SIG-M5 treated with dmso at 0.1 percent for 504 hours (cell line): ENCODE results near the gene METTL23.
"Not testable (repeated sequence)": the region's sequence is repeated elsewhere in the genome, so short reads cannot be mapped to it uniquely, and the experiment has no call there.

Experiments used
- DNase-seq: peaks from one replicate; lab custom pipeline; 2025; ENCODE audit not compliant: unreplicated experiment; lab: John Stamatoyannopoulos, UW

METTL23 gene

GRCh38 chr17:76713765-76714164, 12.9 kb upstream of the METTL23 start:
- no peak for DNase-seq

GRCh38 chr17:76714336-76714735, 12.3 kb upstream of the METTL23 start:
- no peak for DNase-seq

- DNase-seq = peak; percentile 9
Observed at GRCh38 chr17:76714822-76715495, 11.7 kb upstream of the METTL23 start.

GRCh38 chr17:76715496-76715830, 11.2 kb upstream of the METTL23 start:
- no peak for DNase-seq

- DNase-seq = peak; percentile 99
Observed at GRCh38 chr17:76716146-76716838, 10.3 kb upstream of the METTL23 start.

GRCh38 chr17:76716839-76717215, 9.8 kb upstream of the METTL23 start:
- DNase-seq = no peak

GRCh38 chr17:76718516-76718915, 8.1 kb upstream of the METTL23 start:
- DNase-seq = no peak

GRCh38 chr17:76720211-76720610, 6.4 kb upstream of the METTL23 start:
- DNase-seq = no peak

GRCh38 chr17:76720941-76721340, 5.7 kb upstream of the METTL23 start:
- no peak for DNase-seq

GRCh38 chr17:76721463-76721862, 5.2 kb upstream of the METTL23 start:
- DNase-seq = no peak

- DNase-seq = no peak
Observed at GRCh38 chr17:76722279-76722678, 4.4 kb upstream of the METTL23 start.

GRCh38 chr17:76722977-76723376, 3.7 kb upstream of the METTL23 start:
- not testable (repeated sequence) for DNase-seq

- DNase-seq = no peak
Observed at GRCh38 chr17:76723812-76724211, 2.8 kb upstream of the METTL23 start.

GRCh38 chr17:76725580-76726230, 934 bp upstream of the METTL23 start:
- DNase-seq = peak; percentile 57

- peak; percentile 96 for DNase-seq
Observed at GRCh38 chr17:76726231-76726775, 336 bp upstream of the METTL23 start, which contains the start of gene JMJD6. Gene JMJD6 (minus strand): TSS chr17:76726606. CDS start chr17:76726475, 131 bp downstream.

GRCh38 chr17:76727745-76728456, 1.3 kb downstream of the METTL23 start:
- peak; percentile 50 for DNase-seq

- DNase-seq = not testable (repeated sequence)
Observed at GRCh38 chr17:76731800-76732733, 5.4 kb downstream of the METTL23 start.

- DNase-seq = no peak
Observed at GRCh38 chr17:76732734-76733617, 6.3 kb downstream of the METTL23 start.

GRCh38 chr17:76733618-76733957, 6.9 kb downstream of the METTL23 start:
- DNase-seq = no peak
